Effector CD8-positive, alpha-beta T cell (primary cell): ENCODE data around the gene PDE4D.

Experiments
- DNase-seq: peaks from one replicate; lab custom pipeline; 2025; lab: John Stamatoyannopoulos, UW

Gene PDE4D

GRCh38 chr5:58929726-58930125 is 963.8 kb downstream of the PDE4D start:
- no peak for DNase-seq

- DNase-seq: no peak
Measured at GRCh38 chr5:58927938-58928337, 965.6 kb downstream of the PDE4D start.

- DNase-seq: no peak
Measured at GRCh38 chr5:58927181-58927580, 966.3 kb downstream of the PDE4D start.

- no peak for DNase-seq
Measured at GRCh38 chr5:58926541-58926935, 967.0 kb downstream of the PDE4D start.

GRCh38 chr5:58925627-58926540 is 967.6 kb downstream of the PDE4D start:
- no peak for DNase-seq

- no peak for DNase-seq
Measured at GRCh38 chr5:58924306-58924705, 969.2 kb downstream of the PDE4D start.

GRCh38 chr5:58923355-58923754 is 970.2 kb downstream of the PDE4D start:
- no peak for DNase-seq

- no peak for DNase-seq
Measured at GRCh38 chr5:58922461-58923171, 970.9 kb downstream of the PDE4D start.

- DNase-seq: no peak
Measured at GRCh38 chr5:58921159-58921558, 972.4 kb downstream of the PDE4D start.

GRCh38 chr5:58919833-58920232 is 973.7 kb downstream of the PDE4D start:
- no peak for DNase-seq
